HT1080 (cell line): Measurements from ENCODE around the gene DPYD. TPM values are rescaled to one million over a fixed set of nuclear protein-coding genes. Genes with fewer than 3 reads are reported as not detected.

Experiments
- DNase-seq: peaks from one replicate; pipeline ENCODE4 v3.0.0-alpha.2; 2015; ENCODE audit warnings: low read depth
- total RNA-seq: library from RNA; depleted of rRNA; stranded (reverse); fragments of >200 nt; shearing (Covaris generic); gene quantifications from 2 replicates; pipeline ENCODE4 v1.2.3, GENCODE V29; 2014

The DPYD gene
- total RNA-seq, 1 experiment from 2014 or later, result 24.1 TPM

- no peak for DNase-seq
These were observed 761.5 kb downstream of the DPYD start for GRCh38 chr1:97159342-97159741.

- DNase-seq, result no peak
These were observed 762.1 kb downstream of the DPYD start for GRCh38 chr1:97158691-97159096.

- DNase-seq, result no peak
These were observed 762.8 kb downstream of the DPYD start for GRCh38 chr1:97157991-97158390.

- DNase-seq, result no peak
These were observed 769.2 kb downstream of the DPYD start for GRCh38 chr1:97151651-97152050.

- DNase-seq, result peak; percentile 66
These were observed 775.4 kb downstream of the DPYD start for GRCh38 chr1:97145321-97145956.

- DNase-seq, result peak; percentile 78
These were observed 776.3 kb downstream of the DPYD start for GRCh38 chr1:97144527-97144926.

- DNase-seq, result peak; percentile 37
These were observed 777.5 kb downstream of the DPYD start for GRCh38 chr1:97143236-97143882.

GRCh38 chr1:97140611-97141010, 780.2 kb downstream of the DPYD start:
- no peak for DNase-seq

- no peak for DNase-seq
These were observed 781.3 kb downstream of the DPYD start for GRCh38 chr1:97139512-97139911.

- DNase-seq, result no peak
These were observed 782.3 kb downstream of the DPYD start for GRCh38 chr1:97138515-97139032.

- DNase-seq, result peak; percentile 57
These were observed 782.8 kb downstream of the DPYD start for GRCh38 chr1:97137862-97138514.

- no peak for DNase-seq
These were observed 783.8 kb downstream of the DPYD start for GRCh38 chr1:97136996-97137395.

- no peak for DNase-seq
These were observed 784.9 kb downstream of the DPYD start for GRCh38 chr1:97135972-97136371.

GRCh38 chr1:97128426-97128825, 792.4 kb downstream of the DPYD start:
- no peak for DNase-seq

- no peak for DNase-seq
These were observed 797.0 kb downstream of the DPYD start for GRCh38 chr1:97123717-97124431.

- DNase-seq, result no peak
These were observed 800.0 kb downstream of the DPYD start for GRCh38 chr1:97120806-97121205.

GRCh38 chr1:97119260-97120158, 801.3 kb downstream of the DPYD start:
- no peak for DNase-seq

- DNase-seq, result no peak
These were observed 806.0 kb downstream of the DPYD start for GRCh38 chr1:97114842-97115241.

GRCh38 chr1:97112442-97112841, 808.4 kb downstream of the DPYD start:
- no peak for DNase-seq

GRCh38 chr1:97108179-97108578, 812.7 kb downstream of the DPYD start:
- peak; percentile 27 for DNase-seq

GRCh38 chr1:97105531-97105930, 815.3 kb downstream of the DPYD start:
- DNase-seq, result no peak
